ENCODE results near the gene GPR84. TPM values are rescaled to one million over a fixed set of nuclear protein-coding genes. Genes with fewer than 3 reads are reported as not detected.
A peak's percentile ranks its signal among the peaks of the same experiment; 100 is the strongest.

Gene GPR84
- total RNA-seq, 3 donors from 2014 or later, result 0.13 to 0.49 TPM; not detected in 1

- ATAC-seq (no peak), DNase-seq (no peak)
- Mint-ChIP-seq H3K4me1 (ENCODE audit: low read depth) (peaks cover 19% of the 10 kb centered on the region), H3K27me3 (ENCODE audit: low read depth) (no peaks in the 10 kb centered on the region), H3K36me3 (ENCODE audit: insufficient read depth) (peaks cover 36% of the 10 kb centered on the region), H3K9me3 (no peaks in the 10 kb centered on the region), H3K4me3 (no peak overlapping the region)
Observed at GRCh38 chr12:54397157-54397556, 32.9 kb upstream of the GPR84 start.

DNA sequence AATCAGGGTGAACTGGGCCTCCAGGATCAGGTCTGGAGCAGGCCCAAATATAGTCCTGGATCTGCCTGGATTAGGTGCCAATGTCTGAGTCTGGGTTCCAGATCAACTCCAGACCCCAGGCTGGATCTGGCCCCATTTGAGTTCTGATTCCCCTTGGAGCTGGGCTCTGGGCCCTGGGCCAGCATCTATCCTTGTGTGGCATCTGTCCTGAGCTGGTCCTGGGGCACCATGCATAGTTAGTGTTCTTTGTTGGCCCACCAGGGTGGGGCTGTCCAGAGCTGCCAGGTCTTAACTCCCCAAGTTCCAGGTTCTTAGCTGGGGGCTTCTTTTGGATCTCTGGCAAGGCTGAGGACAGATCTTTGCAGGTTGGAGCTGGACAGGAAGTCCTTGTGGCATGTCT, 31.3 kb upstream of the GPR84 start:
- H3K36me3 Mint-ChIP-seq (ENCODE audit: insufficient read depth), result peaks cover 26% of the 10 kb centered on the region
- peaks cover 22% of the 10 kb centered on the region for H3K4me1 Mint-ChIP-seq (ENCODE audit: low read depth)
- H3K4me3 Mint-ChIP-seq, result no peak overlapping the region
- ATAC-seq, result no peak
- H3K27me3 Mint-ChIP-seq (ENCODE audit: low read depth), result no peaks in the 10 kb centered on the region
- DNase-seq, result no peak
- no peaks in the 10 kb centered on the region for H3K9me3 Mint-ChIP-seq

DNA sequence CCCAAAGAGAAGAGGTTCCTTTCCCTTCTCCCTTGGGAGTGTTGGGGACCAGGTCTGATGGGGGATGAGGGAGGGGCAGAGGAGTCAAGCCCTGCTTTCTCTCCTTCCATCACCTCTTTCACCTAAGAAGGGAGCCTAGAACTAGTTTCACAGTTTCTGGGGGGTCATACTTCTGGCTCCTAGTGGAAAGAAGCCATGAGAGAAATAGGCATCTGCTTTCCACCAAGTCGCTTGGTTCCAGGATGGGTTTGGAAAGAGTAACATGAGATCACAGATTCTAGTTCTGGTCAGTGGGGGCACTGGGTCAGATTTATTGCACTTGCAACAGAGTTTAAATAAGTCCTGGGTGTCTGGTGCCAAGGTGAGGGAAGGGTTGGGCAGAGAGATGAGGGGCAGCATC, 30.7 kb upstream of the GPR84 start:
- H3K9me3 Mint-ChIP-seq, result no peaks in the 10 kb centered on the region
- H3K4me3 Mint-ChIP-seq, result no peak overlapping the region
- peaks cover 22% of the 10 kb centered on the region for H3K36me3 Mint-ChIP-seq (ENCODE audit: insufficient read depth)
- DNase-seq (no peak), ATAC-seq (no peak)
- H3K4me1 Mint-ChIP-seq (ENCODE audit: low read depth), result peaks cover 25% of the 10 kb centered on the region
- H3K27me3 Mint-ChIP-seq (ENCODE audit: low read depth), result no peaks in the 10 kb centered on the region

DNA sequence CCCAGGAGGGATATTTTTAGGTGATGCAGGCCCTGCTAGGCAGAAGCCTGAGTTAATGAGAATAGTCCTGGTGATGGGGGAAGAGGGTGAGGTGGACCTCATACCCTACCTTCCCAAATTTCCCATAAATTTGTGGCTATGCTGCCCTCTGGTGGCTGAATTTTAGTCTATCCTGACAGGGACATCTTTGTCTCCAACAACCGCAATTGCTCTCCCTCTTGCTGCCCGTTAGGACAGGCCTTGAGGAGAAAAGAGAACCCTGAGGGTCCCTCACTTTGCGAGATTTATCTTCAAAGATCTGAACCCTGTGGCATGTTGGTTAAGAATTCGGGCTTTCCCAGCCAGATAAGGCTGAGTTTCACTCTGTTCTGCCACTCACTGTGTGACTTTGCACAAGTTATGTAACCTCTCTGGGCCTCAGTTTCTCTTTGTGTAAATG, 30.0 kb upstream of the GPR84 start:
- H3K9me3 Mint-ChIP-seq, result no peaks in the 10 kb centered on the region
- H3K36me3 Mint-ChIP-seq (ENCODE audit: insufficient read depth), result peaks cover 21% of the 10 kb centered on the region
- H3K27me3 Mint-ChIP-seq (ENCODE audit: low read depth), result no peaks in the 10 kb centered on the region
- H3K4me1 Mint-ChIP-seq (ENCODE audit: low read depth), result peaks cover 30% of the 10 kb centered on the region
- no peak overlapping the region for H3K4me3 Mint-ChIP-seq
- ATAC-seq, result no peak
- DNase-seq, result peak; percentile 49

- H3K4me3 Mint-ChIP-seq, result no peak overlapping the region
- no peak for ATAC-seq
- no peaks in the 10 kb centered on the region for H3K27me3 Mint-ChIP-seq (ENCODE audit: low read depth)
- no peaks in the 10 kb centered on the region for H3K9me3 Mint-ChIP-seq
- peaks cover 19% of the 10 kb centered on the region for H3K36me3 Mint-ChIP-seq (ENCODE audit: insufficient read depth)
- peaks cover 30% of the 10 kb centered on the region for H3K4me1 Mint-ChIP-seq (ENCODE audit: low read depth)
- DNase-seq, result no peak
Observed at GRCh38 chr12:54393743-54394142, 29.5 kb upstream of the GPR84 start.

GRCh38 chr12:54393207-54393609, 28.9 kb upstream of the GPR84 start:
- Mint-ChIP-seq H3K27me3 (ENCODE audit: low read depth) (no peaks in the 10 kb centered on the region), H3K4me1 (ENCODE audit: low read depth) (peaks cover 33% of the 10 kb centered on the region), H3K36me3 (ENCODE audit: insufficient read depth) (peaks cover 16% of the 10 kb centered on the region), H3K9me3 (no peaks in the 10 kb centered on the region), H3K4me3 (no peak overlapping the region)
- ATAC-seq (no peak), DNase-seq (no peak)

- Mint-ChIP-seq H3K4me3 (no peak overlapping the region), H3K9me3 (no peaks in the 10 kb centered on the region), H3K27me3 (ENCODE audit: low read depth) (no peaks in the 10 kb centered on the region), H3K36me3 (ENCODE audit: insufficient read depth) (peaks cover 14% of the 10 kb centered on the region), H3K4me1 (ENCODE audit: low read depth) (peaks cover 35% of the 10 kb centered on the region)
- DNase-seq, result no peak
- ATAC-seq, result no peak
Observed at GRCh38 chr12:54392485-54393206, 28.4 kb upstream of the GPR84 start.

DNA sequence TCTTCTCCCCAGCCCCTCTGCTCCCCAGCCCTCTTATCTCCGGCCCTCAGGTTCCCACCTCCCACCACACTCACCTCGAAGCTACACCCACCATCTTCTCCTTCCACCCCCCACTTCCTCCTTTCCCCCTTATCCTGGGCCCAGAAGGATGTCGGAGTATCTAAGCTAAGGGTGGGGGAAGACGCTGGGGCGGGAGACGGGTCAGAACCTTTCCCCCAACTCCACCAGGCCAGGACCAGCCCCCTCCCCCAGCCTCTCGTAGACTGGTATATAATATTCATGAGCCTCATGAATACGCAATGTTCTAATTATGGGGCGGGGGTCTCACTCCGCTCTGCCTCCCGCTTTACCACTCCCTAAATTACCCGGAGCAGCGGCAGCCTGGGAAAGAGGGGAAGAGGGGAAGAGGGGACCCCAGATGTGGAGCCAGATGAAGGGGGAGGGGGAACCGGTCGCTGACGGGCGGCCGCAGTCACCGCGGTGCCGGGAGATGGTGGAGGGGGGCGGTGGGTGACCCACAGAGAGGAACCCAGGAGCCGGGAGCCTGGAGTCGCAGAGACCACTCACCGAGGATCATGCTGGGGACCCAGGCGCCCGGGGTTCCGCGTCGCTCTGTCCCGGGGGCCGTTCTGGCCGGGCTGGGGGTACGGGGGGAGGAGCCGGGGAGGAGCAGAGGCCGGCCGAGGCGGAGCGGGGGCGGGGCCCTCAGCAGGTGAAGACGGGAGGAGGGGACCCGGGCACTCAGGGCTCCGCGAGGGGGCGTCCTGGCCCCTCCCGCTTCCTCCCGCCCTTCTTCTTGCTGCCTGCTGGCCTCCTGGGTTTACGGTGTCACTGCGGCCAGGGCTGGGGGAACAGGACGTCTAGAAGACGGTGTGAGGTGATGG, 26.6 kb upstream of the GPR84 start:
- no peaks in the 10 kb centered on the region for H3K9me3 Mint-ChIP-seq
- DNase-seq, result peak; percentile 67
- H3K36me3 Mint-ChIP-seq (ENCODE audit: insufficient read depth), result peaks cover 6% of the 10 kb centered on the region

GRCh38 chr12:54390176-54390667, 25.9 kb upstream of the GPR84 start:
- H3K9me3 Mint-ChIP-seq, result no peaks in the 10 kb centered on the region
- no peak for DNase-seq
- H3K36me3 Mint-ChIP-seq (ENCODE audit: insufficient read depth), result peaks cover 6% of the 10 kb centered on the region
- H3K4me1 Mint-ChIP-seq (ENCODE audit: low read depth), result peaks cover 41% of the 10 kb centered on the region
- H3K4me3 Mint-ChIP-seq, result peak overlapping the region; percentile 73
- no peak for ATAC-seq
- no peaks in the 10 kb centered on the region for H3K27me3 Mint-ChIP-seq (ENCODE audit: low read depth)

More for the DNA sequence above, 26.6 kb upstream of the GPR84 start:
- peak overlapping the region; percentile 73 for H3K4me3 Mint-ChIP-seq
- peaks cover 41% of the 10 kb centered on the region for H3K4me1 Mint-ChIP-seq (ENCODE audit: low read depth)
- no peaks in the 10 kb centered on the region for H3K27me3 Mint-ChIP-seq (ENCODE audit: low read depth)
- peak; percentile 86 to 87 for ATAC-seq

DNA sequence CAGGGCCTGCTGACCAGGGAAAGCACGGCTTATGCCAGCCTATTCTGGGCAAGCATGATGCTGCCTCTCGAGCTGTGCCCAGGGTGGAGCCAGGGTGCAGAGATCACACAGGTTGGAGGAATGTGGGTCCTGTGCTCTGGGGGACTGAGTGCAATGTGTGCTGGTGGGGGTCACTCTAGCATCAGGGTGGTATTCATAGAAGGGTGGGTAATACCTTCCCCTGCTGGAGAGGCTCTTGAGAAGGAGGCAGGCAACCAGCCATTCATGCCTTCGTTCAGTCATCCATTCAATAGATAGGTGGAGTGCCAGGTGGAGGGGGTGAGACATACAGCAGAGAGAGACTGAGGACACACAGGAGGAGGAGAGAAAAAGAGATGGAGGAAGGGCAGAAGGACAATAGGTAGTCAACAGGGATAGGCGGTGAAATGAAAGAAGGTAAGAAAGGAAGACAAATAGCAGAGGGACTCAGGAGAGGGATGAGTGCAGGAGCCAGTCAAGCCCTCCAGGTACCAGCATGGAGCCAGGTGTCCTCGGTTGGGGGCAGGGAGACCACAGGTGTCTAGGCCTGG, 25.4 kb upstream of the GPR84 start:
- peaks cover 40% of the 10 kb centered on the region for H3K4me1 Mint-ChIP-seq (ENCODE audit: low read depth)
- H3K4me3 Mint-ChIP-seq, result peak overlapping the region; percentile 42

DNA sequence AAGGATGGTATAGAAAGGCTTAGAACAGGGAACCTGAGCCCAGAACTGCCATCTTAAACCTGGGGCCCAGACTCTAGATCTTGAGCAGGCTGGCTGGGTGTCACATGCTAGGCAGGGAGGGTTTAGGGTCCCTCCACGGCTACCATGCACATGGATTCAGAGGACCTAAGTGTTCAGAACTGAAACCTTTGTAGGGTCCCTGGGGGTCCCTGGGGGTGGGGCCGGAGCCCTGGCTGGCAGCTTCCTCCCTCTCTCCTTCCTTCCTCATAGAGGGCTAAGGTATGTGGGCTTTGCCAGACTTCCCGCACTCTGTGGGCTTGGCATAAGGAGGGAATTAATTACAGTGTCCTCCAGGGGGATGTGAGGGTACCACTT, 24.8 kb upstream of the GPR84 start:
- Mint-ChIP-seq H3K4me1 (ENCODE audit: low read depth) (peaks cover 37% of the 10 kb centered on the region), H3K27me3 (ENCODE audit: low read depth) (no peaks in the 10 kb centered on the region), H3K4me3 (no peak overlapping the region), H3K9me3 (no peaks in the 10 kb centered on the region), H3K36me3 (ENCODE audit: insufficient read depth) (peaks cover 4% of the 10 kb centered on the region)
- ATAC-seq (no peak), DNase-seq (no peak)

More for the DNA sequence above, 25.4 kb upstream of the GPR84 start:
- DNase-seq, result no peak
- no peak for ATAC-seq
- Mint-ChIP-seq H3K27me3 (ENCODE audit: low read depth) (no peaks in the 10 kb centered on the region), H3K9me3 (no peaks in the 10 kb centered on the region), H3K36me3 (ENCODE audit: insufficient read depth) (peaks cover 6% of the 10 kb centered on the region)

- DNase-seq (no peak), ATAC-seq (no peak)
- Mint-ChIP-seq H3K27me3 (ENCODE audit: low read depth) (no peaks in the 10 kb centered on the region), H3K4me3 (no peak overlapping the region), H3K4me1 (ENCODE audit: low read depth) (peaks cover 34% of the 10 kb centered on the region), H3K9me3 (no peaks in the 10 kb centered on the region), H3K36me3 (ENCODE audit: insufficient read depth) (no peaks in the 10 kb centered on the region)
Observed at GRCh38 chr12:54388237-54389133, 24.2 kb upstream of the GPR84 start.

GRCh38 chr12:54387114-54387467, 22.8 kb upstream of the GPR84 start:
- no peak overlapping the region for H3K4me3 Mint-ChIP-seq
- H3K36me3 Mint-ChIP-seq (ENCODE audit: insufficient read depth), result no peaks in the 10 kb centered on the region
- H3K27me3 Mint-ChIP-seq (ENCODE audit: low read depth), result no peaks in the 10 kb centered on the region
- no peaks in the 10 kb centered on the region for H3K9me3 Mint-ChIP-seq
- peaks cover 34% of the 10 kb centered on the region for H3K4me1 Mint-ChIP-seq (ENCODE audit: low read depth)
- ATAC-seq (no peak), DNase-seq (no peak)

Measured in activated T-cell treated with anti-CD3 and anti-CD28 coated beads, Interleukin-2, amount 50 U/mL, for 4 hours (primary cell).